Measurements from ENCODE around the gene EXOC3L4.

GRCh38 chr14:103158688-103159087 is 64.2 kb downstream of the EXOC3L4 start:
- TF ChIP-seq GATA2 (IDR thresholded peaks at IDR 0.05; ENCODE audit: low read depth, low read length) = no peak
- TF ChIP-seq GATA3 (IDR thresholded peaks at IDR 0.05; ENCODE audit: low read depth, low read length) = no peak

Measured in SH-SY5Y (cell line).